Keratinocyte (primary cell): Measurements from ENCODE around the gene RNU6-9.

ENCODE experiments used
- EZH2 ChIP-seq: IDR thresholded peaks from one replicate; pipeline ENCODE4 v1.6.1; 2012; ENCODE audit warnings: inconsistent platforms, mild to moderate bottlenecking, low read length, moderate library complexity
- TF ChIP-seq, protein P1 (sequence below), 3 experiments: IDR thresholded peaks in 1 of 3; conservative IDR thresholded peaks in 1 of 3; optimal IDR thresholded peaks in 1 of 3; 2 replicates in 2 of 3; 3 replicates in 1 of 3; pipeline versions ENCODE3 to v1.5.1; 2011; ENCODE audit warnings: low read length in 3 of 3, mild to moderate bottlenecking in 3 of 3, moderate library complexity in 2 of 3, control low read depth in 1 of 3, inconsistent platforms in 1 of 3; ENCODE audit not compliant: insufficient read depth in 2 of 3; ENCODE audit errors: extremely low read depth in 1 of 3

DNA sequence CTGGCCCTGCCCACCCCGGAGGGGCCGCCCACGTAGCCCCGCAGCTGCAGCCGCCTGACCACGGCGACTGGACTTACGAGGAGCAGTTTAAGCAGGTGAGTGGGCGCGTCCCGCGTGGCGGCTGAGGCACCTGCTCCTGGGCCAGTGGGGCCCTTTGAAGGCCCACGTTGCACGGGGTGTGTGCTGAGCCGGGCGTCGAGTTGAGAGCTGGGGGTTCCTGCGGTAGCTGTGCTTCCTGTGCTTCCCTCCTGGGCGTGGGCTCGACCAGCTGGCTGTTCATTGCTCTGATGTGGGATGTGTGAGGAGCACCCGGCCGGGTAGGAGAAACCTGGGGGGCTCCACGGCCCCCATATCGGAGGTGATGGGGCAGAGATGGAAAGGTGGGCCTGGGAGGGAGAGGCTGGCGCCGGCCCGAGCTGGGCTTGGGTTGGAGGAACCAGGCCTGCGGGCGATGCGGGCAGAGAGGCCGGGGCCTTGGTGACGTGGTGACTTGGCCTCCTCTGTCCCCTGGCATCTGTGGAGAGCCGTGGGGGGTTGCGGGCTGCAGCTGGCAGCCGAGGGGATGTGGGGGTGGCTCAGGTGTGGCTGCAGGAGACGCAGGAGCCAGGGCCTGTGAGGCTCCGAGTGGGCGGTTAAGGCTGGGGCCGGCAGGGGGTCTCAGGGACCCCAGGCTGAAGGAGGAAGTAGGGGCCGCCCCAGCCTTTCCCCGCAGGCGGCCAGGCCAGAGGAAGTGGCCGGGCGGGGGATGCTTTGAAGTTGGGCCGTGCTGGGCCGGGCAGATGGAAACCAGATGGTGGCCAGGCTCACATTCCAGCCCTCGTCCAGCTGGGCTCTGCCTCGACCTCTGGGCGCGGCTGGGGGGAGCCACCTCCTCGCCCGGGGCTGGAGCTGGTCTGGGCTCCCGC lies 39.6 kb downstream of the RNU6-9 start:
- no peak for TF ChIP-seq EZH2
- TF ChIP-seq, protein P1, sequence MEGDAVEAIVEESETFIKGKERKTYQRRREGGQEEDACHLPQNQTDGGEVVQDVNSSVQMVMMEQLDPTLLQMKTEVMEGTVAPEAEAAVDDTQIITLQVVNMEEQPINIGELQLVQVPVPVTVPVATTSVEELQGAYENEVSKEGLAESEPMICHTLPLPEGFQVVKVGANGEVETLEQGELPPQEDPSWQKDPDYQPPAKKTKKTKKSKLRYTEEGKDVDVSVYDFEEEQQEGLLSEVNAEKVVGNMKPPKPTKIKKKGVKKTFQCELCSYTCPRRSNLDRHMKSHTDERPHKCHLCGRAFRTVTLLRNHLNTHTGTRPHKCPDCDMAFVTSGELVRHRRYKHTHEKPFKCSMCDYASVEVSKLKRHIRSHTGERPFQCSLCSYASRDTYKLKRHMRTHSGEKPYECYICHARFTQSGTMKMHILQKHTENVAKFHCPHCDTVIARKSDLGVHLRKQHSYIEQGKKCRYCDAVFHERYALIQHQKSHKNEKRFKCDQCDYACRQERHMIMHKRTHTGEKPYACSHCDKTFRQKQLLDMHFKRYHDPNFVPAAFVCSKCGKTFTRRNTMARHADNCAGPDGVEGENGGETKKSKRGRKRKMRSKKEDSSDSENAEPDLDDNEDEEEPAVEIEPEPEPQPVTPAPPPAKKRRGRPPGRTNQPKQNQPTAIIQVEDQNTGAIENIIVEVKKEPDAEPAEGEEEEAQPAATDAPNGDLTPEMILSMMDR (optimal IDR thresholded peaks at IDR 0.05 in 1 of 3, IDR thresholded peaks at IDR 0.05 in 1 of 3, conservative IDR thresholded peaks at IDR 0.05 in 1 of 3; ENCODE audit: extremely low read depth in 1 of 3, insufficient read depth in 2 of 3, low read length in 3 of 3): no peak
